Fibroblast of upper back skin (primary cell): ENCODE data around the gene ARRB2.

Experiments used
- DNase-seq: peaks from one replicate; pipeline ENCODE4 v3.0.0-alpha.2; 2013

The ARRB2 gene

GRCh38 chr17:4768298-4768697 is 57.9 kb downstream of the ARRB2 start:
- no peak for DNase-seq

- DNase-seq = peak; percentile 15
These were observed 59.2 kb downstream of the ARRB2 start for GRCh38 chr17:4769628-4770027.
